HUDEP-2 (cell line): ENCODE results near the gene ERGIC1.
A peak's percentile ranks its signal among the peaks of the same experiment; 100 is the strongest.

Source experiments
- DNase-seq, 76 experiments: peaks; one replicate each; lab custom pipeline; 2025; ENCODE audit not compliant: unreplicated experiment in 76 of 76; lab: John Stamatoyannopoulos, UW

ERGIC1 gene

GRCh38 chr5:172911628-172911880 is 77.5 kb downstream of the ERGIC1 start:
- no peak for DNase-seq

GRCh38 chr5:172911976-172912375 is 77.9 kb downstream of the ERGIC1 start:
- DNase-seq, result no peak

- peak in 38 of 76 experiments; percentile 5 to 77 (median 26) for DNase-seq
These were observed 79.2 kb downstream of the ERGIC1 start for GRCh38 chr5:172913117-172913850.

GRCh38 chr5:172915514-172915913 is 81.5 kb downstream of the ERGIC1 start:
- no peak for DNase-seq

- no peak for DNase-seq
These were observed 84.6 kb downstream of the ERGIC1 start for GRCh38 chr5:172918421-172919371.

- no peak for DNase-seq
These were observed 85.7 kb downstream of the ERGIC1 start for GRCh38 chr5:172919525-172920446.

- DNase-seq, result no peak
These were observed 86.4 kb downstream of the ERGIC1 start for GRCh38 chr5:172920447-172920849.

- no peak for DNase-seq
These were observed 86.9 kb downstream of the ERGIC1 start for GRCh38 chr5:172920995-172921394.

- DNase-seq, result no peak
These were observed 87.9 kb downstream of the ERGIC1 start for GRCh38 chr5:172921906-172922305.

- DNase-seq, result no peak
These were observed 89.5 kb downstream of the ERGIC1 start for GRCh38 chr5:172923539-172923938.

- no peak for DNase-seq
These were observed 91.4 kb downstream of the ERGIC1 start for GRCh38 chr5:172925336-172925948.

GRCh38 chr5:172926008-172926523 is 92.0 kb downstream of the ERGIC1 start:
- DNase-seq, result no peak

- DNase-seq, result peak in 2 of 76 experiments; percentile 4 to 11
These were observed 92.7 kb downstream of the ERGIC1 start for GRCh38 chr5:172926796-172927195.

GRCh38 chr5:172929371-172929838 is 95.4 kb downstream of the ERGIC1 start:
- no peak for DNase-seq

- DNase-seq, result no peak
These were observed 97.0 kb downstream of the ERGIC1 start for GRCh38 chr5:172931001-172931536.

GRCh38 chr5:172932313-172933017 is 98.4 kb downstream of the ERGIC1 start:
- peak in 52 of 76 experiments; percentile 3 to 61 (median 35) for DNase-seq

- no peak for DNase-seq
These were observed 99.2 kb downstream of the ERGIC1 start for GRCh38 chr5:172933238-172933637.

GRCh38 chr5:172935096-172935495 is 101.0 kb downstream of the ERGIC1 start:
- DNase-seq, result no peak

GRCh38 chr5:172936401-172936800 is 102.3 kb downstream of the ERGIC1 start:
- no peak for DNase-seq
